ENCODE measurements around the gene TSHZ1.
"Not testable (repeated sequence)": the region's sequence is repeated elsewhere in the genome, so short reads cannot be mapped to it uniquely, and the experiment has no call there.

Gene TSHZ1

GRCh38 chr18:75307530-75307929 lies 96.9 kb downstream of the TSHZ1 start:
- no peak for DNase-seq (ENCODE audit: low read depth)

DNA sequence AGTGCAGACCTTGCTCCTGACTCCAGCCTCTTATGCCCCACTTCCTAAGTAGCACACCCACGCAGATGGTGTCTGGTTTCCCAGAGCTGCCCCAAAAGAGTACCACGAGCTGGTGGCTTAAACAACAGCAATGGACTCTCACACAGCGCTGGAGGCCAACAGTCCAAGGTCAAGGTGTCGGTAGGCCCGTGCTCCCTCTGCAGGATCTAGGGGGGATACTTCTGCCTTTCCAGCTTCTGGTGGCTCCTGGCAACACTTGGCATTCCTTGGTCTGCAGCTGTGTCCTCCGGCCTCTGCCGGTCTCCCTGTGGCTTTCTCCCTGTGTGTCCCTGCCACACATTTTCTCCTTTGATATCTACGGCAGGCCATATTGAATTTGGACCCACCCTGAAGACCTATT lies 99.0 kb downstream of the TSHZ1 start:
- no peak for DNase-seq (ENCODE audit: low read depth)

GRCh38 chr18:75314117-75314516 lies 103.5 kb downstream of the TSHZ1 start:
- DNase-seq (ENCODE audit: low read depth): no peak

DNA sequence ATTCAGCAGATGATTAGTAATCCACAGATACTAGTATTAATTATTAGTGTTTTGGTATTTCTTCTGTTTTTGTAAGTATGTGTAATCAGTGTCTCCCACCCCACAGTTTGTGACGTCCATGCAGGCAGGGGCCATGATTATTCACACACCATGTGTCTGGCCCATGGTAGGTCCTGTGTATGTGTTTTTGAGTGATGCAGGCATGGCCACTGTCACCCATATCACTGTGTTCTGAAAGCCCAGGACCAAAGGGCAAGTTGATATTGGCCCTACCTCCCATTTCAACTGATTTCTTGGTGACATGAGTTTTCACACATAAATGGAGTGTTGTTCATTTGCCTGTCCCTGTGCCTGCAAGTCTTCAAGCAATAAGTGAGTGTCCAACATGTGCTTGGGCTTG lies 104.0 kb downstream of the TSHZ1 start:
- DNase-seq (ENCODE audit: low read depth): no peak

DNA sequence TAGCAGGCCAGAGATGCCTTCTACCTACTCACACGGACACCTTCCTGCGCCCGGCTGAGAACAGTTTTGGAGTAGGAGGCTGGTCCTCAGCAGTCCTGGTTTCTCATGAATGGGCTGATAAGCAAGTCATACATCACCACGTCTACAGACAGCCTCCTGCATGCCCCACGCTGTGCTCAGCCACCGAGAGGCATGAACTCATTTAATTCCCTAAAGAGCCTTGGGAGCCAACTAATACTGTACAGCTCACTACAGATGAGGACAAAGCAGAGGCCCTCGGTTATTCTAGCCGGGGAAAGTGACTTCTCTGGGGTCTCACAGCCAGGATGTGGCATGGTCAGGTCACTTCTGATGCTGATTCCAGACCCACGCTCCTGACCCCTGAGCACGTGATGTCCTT lies 105.6 kb downstream of the TSHZ1 start:
- DNase-seq (ENCODE audit: low read depth): no peak

DNA sequence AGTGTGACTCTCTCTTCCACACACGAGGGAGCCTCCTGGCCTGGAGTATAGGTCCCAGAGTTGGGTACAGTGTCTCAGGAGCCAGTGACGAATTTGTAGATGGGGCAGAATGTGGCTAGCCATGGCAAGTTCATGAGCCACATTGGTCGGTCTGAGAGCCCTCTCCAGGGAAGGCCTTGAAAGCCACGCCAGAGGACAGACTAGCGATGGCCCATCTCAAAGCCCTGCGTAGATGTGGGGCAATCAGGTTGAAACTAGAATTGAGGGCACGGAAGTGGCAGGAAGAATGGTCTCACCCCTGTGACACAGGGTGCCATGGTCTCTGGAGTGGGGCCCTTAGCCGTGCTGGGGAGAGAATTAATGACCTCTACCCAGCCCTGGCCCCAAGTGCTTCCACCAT lies 106.2 kb downstream of the TSHZ1 start:
- no peak for DNase-seq (ENCODE audit: low read depth)

GRCh38 chr18:75317300-75317699 lies 106.7 kb downstream of the TSHZ1 start:
- DNase-seq (ENCODE audit: low read depth): no peak

- no peak for DNase-seq (ENCODE audit: low read depth)
Measured at GRCh38 chr18:75317703-75318102, 107.1 kb downstream of the TSHZ1 start.

- DNase-seq (ENCODE audit: low read depth): no peak
Measured at GRCh38 chr18:75319905-75320304, 109.3 kb downstream of the TSHZ1 start.

- no peak for DNase-seq (ENCODE audit: low read depth)
Measured at GRCh38 chr18:75320506-75320905, 109.9 kb downstream of the TSHZ1 start.

- DNase-seq (ENCODE audit: low read depth): no peak
Measured at GRCh38 chr18:75321431-75321830, 110.8 kb downstream of the TSHZ1 start.

DNA sequence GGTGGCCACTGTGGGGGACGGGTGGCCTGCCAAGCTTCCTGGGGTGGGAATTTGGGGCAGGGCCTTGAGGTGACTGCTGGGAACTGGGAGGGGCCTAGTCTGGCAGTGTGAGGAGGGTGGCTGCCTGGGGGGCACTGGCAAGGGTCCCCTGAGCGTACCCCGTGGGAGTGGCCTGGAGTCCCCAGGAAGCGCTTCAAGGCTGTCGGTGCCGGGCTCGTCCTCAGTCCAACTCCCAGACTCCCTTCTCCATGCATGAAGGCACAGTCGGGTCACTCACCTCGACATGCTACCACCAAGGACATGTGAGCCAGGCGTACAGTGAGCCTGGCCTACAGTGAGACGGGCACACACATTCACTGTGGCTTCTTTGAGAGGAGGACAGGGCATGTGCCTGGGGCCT lies 111.6 kb downstream of the TSHZ1 start:
- no peak for DNase-seq (ENCODE audit: low read depth)

- no peak for DNase-seq (ENCODE audit: low read depth)
Measured at GRCh38 chr18:75323821-75324585, 113.4 kb downstream of the TSHZ1 start.

DNA sequence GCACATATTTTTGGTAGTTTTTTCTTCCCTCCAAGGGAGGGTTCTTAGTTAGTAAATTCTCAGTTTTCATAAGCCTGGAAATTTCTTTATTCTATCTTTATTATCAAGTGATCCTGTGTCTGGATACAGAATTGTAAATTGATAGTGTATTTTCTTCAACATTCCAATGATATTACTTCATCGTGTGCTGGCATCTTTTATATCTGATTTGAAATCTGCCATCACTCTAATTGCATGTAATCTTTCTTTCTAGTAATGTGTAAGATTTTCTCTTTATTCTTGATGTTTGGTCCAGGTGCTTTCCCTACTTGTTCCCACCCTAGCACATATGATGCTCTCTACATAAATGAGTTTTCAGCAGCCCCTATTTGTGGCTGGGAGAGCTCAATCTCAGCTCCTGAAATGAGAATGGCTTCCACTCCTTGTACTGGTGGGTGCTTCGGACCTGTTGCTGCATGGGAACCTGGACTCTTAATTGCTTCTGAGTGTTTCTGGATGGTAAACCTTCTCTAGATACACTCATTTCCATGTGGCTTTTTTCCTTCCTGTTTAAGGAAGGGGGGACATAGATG lies 114.2 kb downstream of the TSHZ1 start:
- DNase-seq (ENCODE audit: low read depth): no peak

DNA sequence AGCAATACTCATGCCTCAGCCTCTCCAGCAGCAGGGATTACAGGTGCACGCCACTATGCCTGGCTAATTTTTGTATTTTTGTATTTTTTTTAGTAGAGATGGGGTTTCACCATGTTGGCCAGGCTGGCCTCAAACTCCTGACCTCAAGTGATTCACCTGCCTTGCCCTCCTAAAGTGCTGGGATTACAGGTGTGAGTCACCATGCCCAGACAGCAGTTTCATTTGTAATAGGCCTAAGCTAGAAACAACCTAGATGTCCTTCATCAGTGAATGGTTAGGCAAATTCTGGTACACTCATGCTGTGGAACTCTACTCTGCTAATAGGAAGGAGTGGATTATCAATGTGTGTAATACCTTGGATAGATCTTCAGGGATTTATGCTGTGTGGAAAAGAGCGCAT lies 119.2 kb downstream of the TSHZ1 start:
- not testable (repeated sequence) for DNase-seq (ENCODE audit: low read depth)

DNA sequence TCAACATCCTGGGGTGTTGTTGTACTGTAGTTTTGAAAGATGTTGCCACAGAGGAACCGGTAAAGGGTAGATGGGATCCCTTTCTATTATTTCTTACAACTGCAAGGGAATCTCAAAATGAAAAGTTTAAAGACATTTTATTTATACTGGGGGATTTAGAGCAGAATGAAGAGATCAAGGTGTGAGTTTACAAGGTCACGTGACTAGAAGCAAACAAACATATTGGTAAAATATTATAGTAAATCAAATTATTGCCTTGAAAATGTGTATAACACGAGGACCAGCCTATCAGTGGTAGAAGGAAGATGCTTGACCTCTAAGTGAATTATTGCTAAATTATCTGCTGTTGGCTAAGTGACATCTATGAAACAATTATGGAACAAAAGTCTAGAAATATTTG lies 119.7 kb downstream of the TSHZ1 start:
- DNase-seq (ENCODE audit: low read depth): no peak

- no peak for DNase-seq (ENCODE audit: low read depth)
Measured at GRCh38 chr18:75334869-75335268, 124.3 kb downstream of the TSHZ1 start.

DNA sequence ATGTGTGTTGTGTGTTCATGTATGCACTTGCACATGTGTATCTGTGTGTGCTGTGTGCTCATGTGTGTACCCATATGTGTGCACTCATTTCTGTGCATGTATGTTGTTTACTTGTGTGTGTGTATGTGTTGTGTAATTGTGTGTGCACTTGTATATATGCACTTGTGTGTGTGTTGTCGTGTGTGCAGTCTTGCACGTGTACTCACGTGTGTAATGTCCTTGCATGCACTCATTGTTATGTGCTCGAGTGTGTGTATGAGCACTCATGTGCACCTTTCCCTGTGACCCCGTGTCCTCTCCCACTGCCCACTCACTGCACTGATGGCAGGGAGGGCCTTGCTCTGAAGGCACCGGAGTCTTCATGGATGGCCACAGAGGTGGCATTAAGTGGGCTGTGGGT lies 124.9 kb downstream of the TSHZ1 start:
- DNase-seq (ENCODE audit: low read depth): no peak

DNA sequence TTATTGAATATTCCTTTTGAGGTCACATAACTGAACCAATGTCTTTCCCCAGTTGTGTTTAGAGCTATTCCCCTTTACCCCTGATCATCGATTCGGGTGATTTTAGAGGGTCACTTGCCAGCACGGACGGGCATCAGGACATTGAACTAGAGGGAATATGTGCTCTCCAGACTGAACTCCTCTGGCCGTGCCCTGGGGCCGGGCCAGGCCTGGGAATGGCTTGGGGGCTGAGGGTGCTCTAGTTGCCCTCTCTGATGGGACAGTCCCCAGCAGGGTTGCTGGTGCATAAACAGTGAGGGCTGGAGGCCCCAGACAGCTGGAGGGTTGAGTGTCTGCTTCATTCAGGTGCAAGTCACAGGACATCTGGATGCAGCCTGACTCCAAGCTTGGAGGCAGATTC lies 126.2 kb downstream of the TSHZ1 start:
- no peak for DNase-seq (ENCODE audit: low read depth)

DNA sequence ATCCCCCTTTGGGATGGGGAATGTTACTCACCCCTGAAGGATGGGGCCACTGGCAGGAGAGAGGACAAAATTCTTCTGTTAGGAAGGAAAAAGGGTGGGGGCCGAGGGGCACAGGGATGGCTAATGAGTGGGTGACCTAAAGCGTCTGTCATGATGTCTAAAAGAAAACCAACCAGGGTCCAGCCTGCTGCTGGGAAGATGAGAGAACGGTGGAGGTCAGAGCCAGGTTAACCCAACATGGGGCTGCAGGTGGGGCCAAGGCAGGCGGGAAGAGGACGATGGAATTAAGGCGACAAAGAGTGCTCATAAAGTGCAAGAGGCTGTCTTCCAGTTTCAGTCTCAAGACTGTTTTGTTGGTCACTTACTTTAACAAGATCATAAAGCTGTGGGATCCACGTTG lies 126.8 kb downstream of the TSHZ1 start:
- no peak for DNase-seq (ENCODE audit: low read depth)

DNA sequence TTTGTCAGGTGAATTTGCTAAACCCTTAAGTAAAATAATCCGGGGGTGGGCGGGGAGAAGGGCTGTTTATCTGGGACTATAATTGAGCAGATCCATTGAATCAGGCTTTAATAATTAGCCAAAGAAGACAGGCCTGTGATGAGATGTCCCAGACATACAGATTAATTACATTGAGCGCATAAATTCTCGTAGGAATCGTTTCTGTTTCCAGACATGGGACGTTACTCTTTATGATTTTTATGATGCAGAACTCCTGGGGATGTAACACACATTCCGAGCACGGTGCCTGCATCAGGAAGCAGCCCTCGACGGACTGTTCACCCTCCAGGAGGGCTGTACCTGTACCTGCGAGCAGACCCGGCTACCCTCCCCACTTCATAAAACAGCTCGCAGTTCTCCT lies 128.0 kb downstream of the TSHZ1 start:
- DNase-seq (ENCODE audit: low read depth): no peak
